ENCODE results near the gene TVP23C. TPM values are rescaled to one million over a fixed set of nuclear protein-coding genes. Genes with fewer than 3 reads are reported as not detected.

TVP23C gene
- total and polyA plus RNA-seq, 9 of the 15 experiments (the other 6 are each of a cell fraction or from before 2014, with no cell fraction given): 5.7 to 16.8 (median 8.2) TPM

DNA sequence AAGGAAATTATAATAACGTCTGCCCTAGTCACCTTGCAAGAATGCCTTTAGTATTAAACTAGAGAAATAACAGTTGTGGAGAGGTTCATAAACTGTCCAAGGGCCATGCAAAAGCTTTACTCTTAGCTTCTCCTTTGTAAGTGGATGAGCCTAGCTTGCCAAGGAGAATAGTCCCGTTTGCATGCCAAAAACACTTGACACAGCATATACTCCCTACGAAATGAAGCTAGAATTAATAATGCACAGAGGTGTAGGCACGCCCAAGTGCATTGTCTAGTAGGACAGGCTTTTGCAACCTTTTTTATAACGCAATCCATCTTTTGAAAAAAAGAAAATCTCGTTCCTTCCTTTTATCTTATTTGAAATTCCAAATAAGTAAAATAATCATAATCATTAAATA lies 83.1 kb downstream of the TVP23C start (continued):
- TF ChIP-seq, protein P1, sequence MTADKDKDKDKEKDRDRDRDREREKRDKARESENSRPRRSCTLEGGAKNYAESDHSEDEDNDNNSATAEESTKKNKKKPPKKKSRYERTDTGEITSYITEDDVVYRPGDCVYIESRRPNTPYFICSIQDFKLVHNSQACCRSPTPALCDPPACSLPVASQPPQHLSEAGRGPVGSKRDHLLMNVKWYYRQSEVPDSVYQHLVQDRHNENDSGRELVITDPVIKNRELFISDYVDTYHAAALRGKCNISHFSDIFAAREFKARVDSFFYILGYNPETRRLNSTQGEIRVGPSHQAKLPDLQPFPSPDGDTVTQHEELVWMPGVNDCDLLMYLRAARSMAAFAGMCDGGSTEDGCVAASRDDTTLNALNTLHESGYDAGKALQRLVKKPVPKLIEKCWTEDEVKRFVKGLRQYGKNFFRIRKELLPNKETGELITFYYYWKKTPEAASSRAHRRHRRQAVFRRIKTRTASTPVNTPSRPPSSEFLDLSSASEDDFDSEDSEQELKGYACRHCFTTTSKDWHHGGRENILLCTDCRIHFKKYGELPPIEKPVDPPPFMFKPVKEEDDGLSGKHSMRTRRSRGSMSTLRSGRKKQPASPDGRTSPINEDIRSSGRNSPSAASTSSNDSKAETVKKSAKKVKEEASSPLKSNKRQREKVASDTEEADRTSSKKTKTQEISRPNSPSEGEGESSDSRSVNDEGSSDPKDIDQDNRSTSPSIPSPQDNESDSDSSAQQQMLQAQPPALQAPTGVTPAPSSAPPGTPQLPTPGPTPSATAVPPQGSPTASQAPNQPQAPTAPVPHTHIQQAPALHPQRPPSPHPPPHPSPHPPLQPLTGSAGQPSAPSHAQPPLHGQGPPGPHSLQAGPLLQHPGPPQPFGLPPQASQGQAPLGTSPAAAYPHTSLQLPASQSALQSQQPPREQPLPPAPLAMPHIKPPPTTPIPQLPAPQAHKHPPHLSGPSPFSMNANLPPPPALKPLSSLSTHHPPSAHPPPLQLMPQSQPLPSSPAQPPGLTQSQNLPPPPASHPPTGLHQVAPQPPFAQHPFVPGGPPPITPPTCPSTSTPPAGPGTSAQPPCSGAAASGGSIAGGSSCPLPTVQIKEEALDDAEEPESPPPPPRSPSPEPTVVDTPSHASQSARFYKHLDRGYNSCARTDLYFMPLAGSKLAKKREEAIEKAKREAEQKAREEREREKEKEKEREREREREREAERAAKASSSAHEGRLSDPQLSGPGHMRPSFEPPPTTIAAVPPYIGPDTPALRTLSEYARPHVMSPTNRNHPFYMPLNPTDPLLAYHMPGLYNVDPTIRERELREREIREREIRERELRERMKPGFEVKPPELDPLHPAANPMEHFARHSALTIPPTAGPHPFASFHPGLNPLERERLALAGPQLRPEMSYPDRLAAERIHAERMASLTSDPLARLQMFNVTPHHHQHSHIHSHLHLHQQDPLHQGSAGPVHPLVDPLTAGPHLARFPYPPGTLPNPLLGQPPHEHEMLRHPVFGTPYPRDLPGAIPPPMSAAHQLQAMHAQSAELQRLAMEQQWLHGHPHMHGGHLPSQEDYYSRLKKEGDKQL (CRISPR knock-in tag; IDR thresholded peaks at IDR 0.05; ENCODE audit: borderline replicate concordance): no peak
- TF ChIP-seq U2AF1 (optimal IDR thresholded peaks at IDR 0.05; ENCODE audit: low read depth, low read length) (no peak), PRMT5 (CRISPR knock-in tag; IDR thresholded peaks at IDR 0.05) (no peak), STAT5A (IDR thresholded peaks at IDR 0.05; ENCODE audit: borderline replicate concordance, low read length) (no peak), CAMTA2 (CRISPR knock-in tag; conservative IDR thresholded peaks at IDR 0.05) (no peak), ZBTB8A (IDR thresholded peaks at IDR 0.05; ENCODE audit: partially characterized antibody) (no peak)
- TF ChIP-seq, protein P2, sequence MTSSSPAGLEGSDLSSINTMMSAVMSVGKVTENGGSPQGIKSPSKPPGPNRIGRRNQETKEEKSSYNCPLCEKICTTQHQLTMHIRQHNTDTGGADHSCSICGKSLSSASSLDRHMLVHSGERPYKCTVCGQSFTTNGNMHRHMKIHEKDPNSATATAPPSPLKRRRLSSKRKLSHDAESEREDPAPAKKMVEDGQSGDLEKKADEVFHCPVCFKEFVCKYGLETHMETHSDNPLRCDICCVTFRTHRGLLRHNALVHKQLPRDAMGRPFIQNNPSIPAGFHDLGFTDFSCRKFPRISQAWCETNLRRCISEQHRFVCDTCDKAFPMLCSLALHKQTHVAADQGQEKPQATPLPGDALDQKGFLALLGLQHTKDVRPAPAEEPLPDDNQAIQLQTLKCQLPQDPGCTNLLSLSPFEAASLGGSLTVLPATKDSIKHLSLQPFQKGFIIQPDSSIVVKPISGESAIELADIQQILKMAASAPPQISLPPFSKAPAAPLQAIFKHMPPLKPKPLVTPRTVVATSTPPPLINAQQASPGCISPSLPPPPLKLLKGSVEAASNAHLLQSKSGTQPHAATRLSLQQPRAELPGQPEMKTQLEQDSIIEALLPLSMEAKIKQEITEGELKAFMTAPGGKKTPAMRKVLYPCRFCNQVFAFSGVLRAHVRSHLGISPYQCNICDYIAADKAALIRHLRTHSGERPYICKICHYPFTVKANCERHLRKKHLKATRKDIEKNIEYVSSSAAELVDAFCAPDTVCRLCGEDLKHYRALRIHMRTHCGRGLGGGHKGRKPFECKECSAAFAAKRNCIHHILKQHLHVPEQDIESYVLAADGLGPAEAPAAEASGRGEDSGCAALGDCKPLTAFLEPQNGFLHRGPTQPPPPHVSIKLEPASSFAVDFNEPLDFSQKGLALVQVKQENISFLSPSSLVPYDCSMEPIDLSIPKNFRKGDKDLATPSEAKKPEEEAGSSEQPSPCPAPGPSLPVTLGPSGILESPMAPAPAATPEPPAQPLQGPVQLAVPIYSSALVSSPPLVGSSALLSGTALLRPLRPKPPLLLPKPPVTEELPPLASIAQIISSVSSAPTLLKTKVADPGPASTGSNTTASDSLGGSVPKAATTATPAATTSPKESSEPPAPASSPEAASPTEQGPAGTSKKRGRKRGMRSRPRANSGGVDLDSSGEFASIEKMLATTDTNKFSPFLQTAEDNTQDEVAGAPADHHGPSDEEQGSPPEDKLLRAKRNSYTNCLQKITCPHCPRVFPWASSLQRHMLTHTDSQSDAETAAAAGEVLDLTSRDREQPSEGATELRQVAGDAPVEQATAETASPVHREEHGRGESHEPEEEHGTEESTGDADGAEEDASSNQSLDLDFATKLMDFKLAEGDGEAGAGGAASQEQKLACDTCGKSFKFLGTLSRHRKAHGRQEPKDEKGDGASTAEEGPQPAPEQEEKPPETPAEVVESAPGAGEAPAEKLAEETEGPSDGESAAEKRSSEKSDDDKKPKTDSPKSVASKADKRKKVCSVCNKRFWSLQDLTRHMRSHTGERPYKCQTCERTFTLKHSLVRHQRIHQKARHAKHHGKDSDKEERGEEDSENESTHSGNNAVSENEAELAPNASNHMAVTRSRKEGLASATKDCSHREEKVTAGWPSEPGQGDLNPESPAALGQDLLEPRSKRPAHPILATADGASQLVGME (CRISPR knock-in tag; IDR thresholded peaks at IDR 0.05): no peak
- TF ChIP-seq, protein P3, sequence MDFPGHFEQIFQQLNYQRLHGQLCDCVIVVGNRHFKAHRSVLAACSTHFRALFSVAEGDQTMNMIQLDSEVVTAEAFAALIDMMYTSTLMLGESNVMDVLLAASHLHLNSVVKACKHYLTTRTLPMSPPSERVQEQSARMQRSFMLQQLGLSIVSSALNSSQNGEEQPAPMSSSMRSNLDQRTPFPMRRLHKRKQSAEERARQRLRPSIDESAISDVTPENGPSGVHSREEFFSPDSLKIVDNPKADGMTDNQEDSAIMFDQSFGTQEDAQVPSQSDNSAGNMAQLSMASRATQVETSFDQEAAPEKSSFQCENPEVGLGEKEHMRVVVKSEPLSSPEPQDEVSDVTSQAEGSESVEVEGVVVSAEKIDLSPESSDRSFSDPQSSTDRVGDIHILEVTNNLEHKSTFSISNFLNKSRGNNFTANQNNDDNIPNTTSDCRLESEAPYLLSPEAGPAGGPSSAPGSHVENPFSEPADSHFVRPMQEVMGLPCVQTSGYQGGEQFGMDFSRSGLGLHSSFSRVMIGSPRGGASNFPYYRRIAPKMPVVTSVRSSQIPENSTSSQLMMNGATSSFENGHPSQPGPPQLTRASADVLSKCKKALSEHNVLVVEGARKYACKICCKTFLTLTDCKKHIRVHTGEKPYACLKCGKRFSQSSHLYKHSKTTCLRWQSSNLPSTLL (IDR thresholded peaks at IDR 0.05): no peak

All from K562 (cell line).